T-cell (primary cell): ENCODE results near the gene AGBL5. TPM values are rescaled to one million over a fixed set of nuclear protein-coding genes. Genes with fewer than 3 reads are reported as not detected.

Source experiments
- ATAC-seq, 4 experiments: fragments of 200-7000 bp in 3 of 4; fragments of 150-1000 bp in 1 of 4; cut with Tn5 transposase; replicated peaks in 1 of 4; 1 replicate in 3 of 4; 2 replicates in 1 of 4; pipeline ENCODE4 v1.10.0; 2021; ENCODE audit warnings: moderate library complexity in 3 of 4, mild to moderate bottlenecking in 2 of 4, moderate number of reproducible peaks in 1 of 4
- CTCF ChIA-PET, 2 donors: fragments of 300-600 bp; sonication (Branson Sonifier 250); formaldehyde crosslinking; loops; one replicate each; lab custom pipeline; 2022; ENCODE audit warnings: antibody characterized with exemption in 2 of 2; lab: Charles Lee
- POLR2A ChIA-PET, 2 donors: fragments of 300-600 bp; sonication (Branson Sonifier 250); formaldehyde crosslinking; loops; one replicate each; lab custom pipeline; 2022; ENCODE audit warnings: antibody characterized with exemption in 2 of 2; lab: Charles Lee
- DNase-seq, 35 experiments: peaks; one replicate each; pipeline versions ENCODE4 v3.0.0 to v3.0.0-alpha.2; 2013 to 2023
- H3K27ac ChIP-seq: one replicate; pipeline ENCODE4 v1.5.1; 2013; ENCODE audit warnings: low read length
- H3K27me3 ChIP-seq, 2 experiments: replicated peaks in 1 of 2; 1 replicate in 1 of 2; 2 replicates in 1 of 2; pipeline versions ENCODE4 v1.6.1 to v1.7.0; 2013; ENCODE audit warnings: low read length in 1 of 2, mixed read lengths in 1 of 2; ENCODE audit not compliant: control insufficient read depth in 2 of 2, insufficient read depth in 2 of 2; ENCODE audit errors: extremely low read depth in 1 of 2
- H3K36me3 ChIP-seq, 2 donors: 1 replicate in 1 of 2; 2 replicates in 1 of 2; pipeline versions ENCODE4 v1.6.1 to v1.7.0; 2013; ENCODE audit warnings: low read length in 1 of 2; ENCODE audit not compliant: control insufficient read depth in 2 of 2, insufficient read depth in 1 of 2; ENCODE audit errors: extremely low read depth in 1 of 2
- H3K4me1 ChIP-seq, 2 experiments: 1 replicate in 1 of 2; 2 replicates in 1 of 2; pipeline versions ENCODE4 v1.6.1 to v1.7.0; 2013; ENCODE audit warnings: low read length in 2 of 2, mixed read lengths in 1 of 2; ENCODE audit not compliant: insufficient read depth in 2 of 2, control insufficient read depth in 1 of 2; ENCODE audit errors: extremely low read depth in 1 of 2
- H3K4me3 ChIP-seq, 2 donors: 1 replicate in 1 of 2; 2 replicates in 1 of 2; pipeline versions ENCODE4 v1.5.1 to v1.7.0; 2013; ENCODE audit warnings: mild to moderate bottlenecking in 2 of 2, low read length in 1 of 2, moderate library complexity in 1 of 2; ENCODE audit not compliant: control insufficient read depth in 1 of 2; ENCODE audit errors: extremely low read depth in 1 of 2
- H3K9me3 ChIP-seq: 2 replicates; pipeline ENCODE4 v1.7.0; 2013
- H3K27ac Mint-ChIP-seq, 2 donors: one replicate each; pipeline ENCODE4 v1.8.0; 2020 to 2021; ENCODE audit warnings: mild to moderate bottlenecking in 2 of 2, mixed read lengths in 2 of 2
- H3K27me3 Mint-ChIP-seq, 2 donors: one replicate each; pipeline ENCODE4 v1.8.0; 2021 to 2022; ENCODE audit warnings: mixed read lengths in 2 of 2
- H3K36me3 Mint-ChIP-seq: one replicate; pipeline ENCODE4 v1.8.0; 2021; ENCODE audit warnings: mixed read lengths
- H3K4me1 Mint-ChIP-seq, 3 donors: one replicate each; pipeline ENCODE4 v1.8.0; 2020 to 2022; ENCODE audit warnings: mixed read lengths in 3 of 3, mild to moderate bottlenecking in 1 of 3
- H3K4me3 Mint-ChIP-seq, 3 donors: one replicate each; pipeline ENCODE4 v1.8.0; 2020 to 2022; ENCODE audit warnings: mild to moderate bottlenecking in 3 of 3, mixed read lengths in 3 of 3, moderate library complexity in 3 of 3
- H3K9me3 Mint-ChIP-seq, 3 donors: one replicate each; pipeline ENCODE4 v1.8.0; 2020 to 2022; ENCODE audit warnings: mixed read lengths in 3 of 3
- WGBS: methylation state at CpG from one replicate; pipeline ENCODE4 v1.1.5; 2013; ENCODE audit warnings: missing lambda C conversion rate; ENCODE audit not compliant: insufficient coverage; 5-methylcytosine and 5-hydroxymethylcytosine counted together
- total RNA-seq, 35 experiments: library from RNA in 6 of 35; stranded (reverse) in 6 of 35; fragments of 120-200 nt in 1 of 35; gene quantifications; one replicate each; pipeline versions ENCODE4 v1.2.1 to v1.2.4 and lab custom pipeline; 2013 to 2026

AGBL5 gene
- total RNA-seq, 5 donors from 2014 or later (not counting 1 experiment from before 2014, with no cell fraction given), result 9.5 to 13.3 (median 11.2) TPM

GRCh38 chr2:27085062-27085672, 33.7 kb downstream of the AGBL5 start:
- peaks cover 9 to 54% of the 10 kb centered on the region in 2 experiments for H3K4me1 ChIP-seq
- H3K27me3 ChIP-seq, result peaks cover 0 to 4% of the 10 kb centered on the region in 2 experiments
- no peaks in the 10 kb centered on the region for H3K36me3 Mint-ChIP-seq
- WGBS, result 81% methylated on average over 4 of the region's 10 CpGs
- no peaks in the 10 kb centered on the region for H3K36me3 ChIP-seq
- POLR2A ChIA-PET, result no interaction called here
- CTCF ChIA-PET, result no interaction called here
- H3K4me3 ChIP-seq, result peak overlapping the region; percentile 53 to 67
- ATAC-seq (no peak), DNase-seq (no peak)
- no peaks in the 10 kb centered on the region for H3K27me3 Mint-ChIP-seq
- H3K27ac ChIP-seq, result peak overlapping the region; percentile 82
- H3K27ac Mint-ChIP-seq, result peak overlapping the region; percentile 54 to 74
- H3K9me3 ChIP-seq, result no peaks in the 10 kb centered on the region
- peak overlapping the region; percentile 66 to 84 (median 80) for H3K4me3 Mint-ChIP-seq
- no peaks in the 10 kb centered on the region for H3K9me3 Mint-ChIP-seq
- H3K4me1 Mint-ChIP-seq, result peaks cover 31 to 33% (median 32%) of the 10 kb centered on the region in 3 donors

GRCh38 chr2:27085673-27086089, 34.2 kb downstream of the AGBL5 start:
- CTCF ChIA-PET, result no interaction called here
- H3K27ac Mint-ChIP-seq, result peak overlapping the region; percentile 54 to 74
- Histone ChIP-seq H3K4me1 (peaks cover 9 to 50% of the 10 kb centered on the region in 2 experiments), H3K9me3 (no peaks in the 10 kb centered on the region), H3K27ac (peak overlapping the region; percentile 82), H3K27me3 (peaks cover 0 to 4% of the 10 kb centered on the region in 2 experiments), H3K36me3 (no peaks in the 10 kb centered on the region), H3K4me3 (peak overlapping the region; percentile 53 to 67)
- H3K9me3 Mint-ChIP-seq, result no peaks in the 10 kb centered on the region
- no peaks in the 10 kb centered on the region for H3K36me3 Mint-ChIP-seq
- H3K4me1 Mint-ChIP-seq, result peaks cover 26 to 31% (median 29%) of the 10 kb centered on the region in 3 donors
- peak in 1 of 4 experiments; percentile 2 for ATAC-seq
- WGBS, result 4% methylated on average over 38 of the region's 38 CpGs
- H3K4me3 Mint-ChIP-seq, result peak overlapping the region; percentile 66 to 84 (median 80)
- no peaks in the 10 kb centered on the region for H3K27me3 Mint-ChIP-seq
- peak in 7 of 35 experiments; percentile 4 to 24 (median 18) for DNase-seq
- POLR2A ChIA-PET, result no interaction called here

- Histone ChIP-seq H3K9me3 (no peaks in the 10 kb centered on the region), H3K27me3 (peaks cover 0 to 4% of the 10 kb centered on the region in 2 experiments), H3K4me1 (peaks cover 9 to 45% of the 10 kb centered on the region in 2 experiments), H3K36me3 (no peaks in the 10 kb centered on the region), H3K4me3 (peak overlapping the region; percentile 53 to 67), H3K27ac (peak overlapping the region; percentile 82)
- Mint-ChIP-seq H3K27ac (peak overlapping the region; percentile 87 to 88), H3K4me3 (peak overlapping the region; percentile 80 to 84 (median 80)), H3K27me3 (no peaks in the 10 kb centered on the region), H3K36me3 (no peaks in the 10 kb centered on the region), H3K9me3 (no peaks in the 10 kb centered on the region), H3K4me1 (peaks cover 21 to 26% (median 24%) of the 10 kb centered on the region in 3 donors)
- ChIA-PET POLR2A (no interaction called here), CTCF (interaction anchor here in 1 of 2 donors (0.7 to 2.1 kb wide), 2 partner anchors 15 to 36 kb away, joined by 3 to 8 read pairs; partner anchors contain the start of genes AGBL5 and OST4)
- under 1% methylated on average over 81 of the region's 81 CpGs for WGBS
- DNase-seq, result peak; percentile 89 to 99 (median 96)
- ATAC-seq, result peak; percentile 91 to 94 (median 92)
These were observed 34.7 kb downstream of the AGBL5 start for GRCh38 chr2:27086090-27086723.

GRCh38 chr2:27086724-27087593, 35.5 kb downstream of the AGBL5 start, which contains the start of gene KHK:
Gene KHK (plus strand): TSS chr2:27086772. CDS start chr2:27087260, 488 bp downstream.
- Mint-ChIP-seq H3K4me3 (peak within 1 kb of the TSS; percentile 80 to 84 (median 80)), H3K36me3 (peaks cover 3% of the 10 kb centered on the region), H3K27ac (peak within 1 kb of the TSS; percentile 87 to 88), H3K4me1 (peaks cover 17 to 20% (median 20%) of the 10 kb centered on the region in 3 donors), H3K9me3 (no peaks in the 10 kb centered on the region), H3K27me3 (no peaks in the 10 kb centered on the region)
- ChIA-PET POLR2A (interaction anchor here in 1 of 2 donors (0.8 kb wide), 1 partner anchor 199 kb away, joined by 7 read pairs; no protein-coding TSS in a partner anchor), CTCF (interaction anchor here in 1 of 2 donors (0.7 to 2.1 kb wide), 4 partner anchors 10 to 53 kb away, joined by 3 to 8 read pairs (median 3); partner anchors contain the start of genes AGBL5 and OST4)
- H3K4me3 ChIP-seq, result peak within 1 kb of the TSS; percentile 58 to 67
- H3K9me3 ChIP-seq, result no peaks in the 10 kb centered on the region
- ATAC-seq (peak in 1 of 4 experiments; percentile 1), DNase-seq (no peak)
- H3K4me1 ChIP-seq, result peaks cover 2 to 37% of the 10 kb centered on the region in 2 experiments
- H3K27ac ChIP-seq, result peak within 1 kb of the TSS; percentile 82
- no peaks in the 10 kb centered on the region for H3K36me3 ChIP-seq
- WGBS, result 10% methylated on average over 46 of the region's 54 CpGs
- peaks cover 0 to 4% of the 10 kb centered on the region in 2 experiments for H3K27me3 ChIP-seq

GRCh38 chr2:27087823-27088410, 36.4 kb downstream of the AGBL5 start:
- Mint-ChIP-seq H3K4me1 (peaks cover 17 to 20% (median 20%) of the 10 kb centered on the region in 3 donors), H3K27ac (no peak overlapping the region), H3K27me3 (no peaks in the 10 kb centered on the region), H3K36me3 (peaks cover 3% of the 10 kb centered on the region), H3K4me3 (peak overlapping the region; percentile 32 to 80 (median 80)), H3K9me3 (no peaks in the 10 kb centered on the region)
- peaks cover 2 to 28% of the 10 kb centered on the region in 2 experiments for H3K4me1 ChIP-seq
- WGBS, result 100% methylated on average over 3 of the region's 5 CpGs
- H3K4me3 ChIP-seq, result no peak overlapping the region
- ChIA-PET POLR2A (interaction anchor here in 1 of 2 donors (0.6 to 0.8 kb wide), 2 partner anchors 198 to 324 kb away, joined by 3 to 7 read pairs; no protein-coding TSS in a partner anchor), CTCF (interaction anchor here (0.5 to 2.1 kb wide), 7 partner anchors 9 to 1232 kb away, joined by 3 to 11 read pairs (median 4); partner anchors contain the start of genes ABHD1 (in 1 of the 2) and AGBL5 (in 1 of the 2))
- no peaks in the 10 kb centered on the region for H3K36me3 ChIP-seq
- H3K27me3 ChIP-seq, result peaks cover 0 to 4% of the 10 kb centered on the region in 2 experiments
- H3K27ac ChIP-seq, result no peak overlapping the region
- DNase-seq, result no peak
- H3K9me3 ChIP-seq, result no peaks in the 10 kb centered on the region
- no peak for ATAC-seq
